Right atrium auricular region (tissue), 2 donors: ENCODE data around the gene HDHD3. TPM values are rescaled to one million over a fixed set of nuclear protein-coding genes. Genes with fewer than 3 reads are reported as not detected.

ENCODE experiments used
- DNase-seq: peaks from one replicate; pipeline ENCODE4 v3.0.0-alpha.2; 2019; ENCODE audit warnings: low spot score
- H3K27ac ChIP-seq, 2 donors: fragments of 200-600 bp; sonication (generic); 1 replicate in 1 of 2; 2 replicates in 1 of 2; pipeline ENCODE4 v1.5.1; 2016 to 2019
- H3K27me3 ChIP-seq, 2 donors: fragments of 200-600 bp; sonication (generic); one replicate each; pipeline versions ENCODE4 v1.5.1 to v1.6.0; 2017 to 2019
- H3K36me3 ChIP-seq: fragments of 200-600 bp; sonication (generic); one replicate; pipeline ENCODE4 v1.5.1; 2016
- H3K4me1 ChIP-seq, 2 donors: fragments of 200-600 bp; sonication (generic); one replicate each; pipeline versions ENCODE4 v1.5.1 to v1.6.0; 2017 to 2019
- H3K4me3 ChIP-seq, 2 donors: fragments of 200-600 bp; sonication (generic); 1 replicate in 1 of 2; 2 replicates in 1 of 2; pipeline ENCODE4 v1.5.1; 2017 to 2019; ENCODE audit warnings: mild to moderate bottlenecking in 1 of 2, moderate library complexity in 1 of 2
- H3K9me3 ChIP-seq, 2 donors: fragments of 200-600 bp; sonication (generic); one replicate each; pipeline ENCODE4 v1.5.1; 2019
- total RNA-seq, 2 donors: library from RNA; depleted of rRNA; stranded (reverse); fragments of >200 nt; gene quantifications; one replicate each; pipeline ENCODE4 v1.1.0, GENCODE V29; 2016
- TF ChIP-seq, protein P1 (sequence below), 2 donors: fragments of 200-600 bp; sonication (generic); IDR thresholded peaks; one replicate each; pipeline ENCODE4 v1.5.1; 2019; ENCODE audit warnings: antibody characterized with exemption in 2 of 2

The HDHD3 gene
- total RNA-seq, 2 donors from 2014 or later = 20.0 to 25.6 TPM

DNA sequence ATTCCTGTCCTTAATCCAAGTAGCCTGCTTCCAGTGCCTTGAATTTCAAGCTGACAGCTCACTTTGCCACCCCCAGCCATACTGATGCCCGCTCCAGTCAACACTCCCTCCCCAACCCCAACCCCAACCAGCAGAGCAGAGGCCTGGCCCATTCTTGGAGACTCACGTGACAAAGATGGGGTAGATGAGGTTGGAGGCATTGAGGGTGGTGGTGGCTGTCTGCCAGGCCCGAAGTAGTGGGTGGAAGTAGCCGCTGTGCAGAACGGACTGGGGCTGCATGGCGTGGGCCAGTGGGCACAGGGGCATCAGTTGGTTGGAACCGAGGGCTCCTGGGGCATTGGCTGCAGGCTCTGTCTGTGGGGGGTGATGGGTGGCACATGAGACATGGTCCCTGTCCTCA, 16.5 kb upstream of the HDHD3 start:
- Histone ChIP-seq H3K4me3 (no peak overlapping the region), H3K27me3 (no peaks in the 10 kb centered on the region), H3K36me3 (peaks cover 38% of the 10 kb centered on the region), H3K27ac (no peak overlapping the region), H3K9me3 (no peaks in the 10 kb centered on the region), H3K4me1 (peaks cover 0 to 2% of the 10 kb centered on the region in 2 donors)
- TF ChIP-seq, protein P1, sequence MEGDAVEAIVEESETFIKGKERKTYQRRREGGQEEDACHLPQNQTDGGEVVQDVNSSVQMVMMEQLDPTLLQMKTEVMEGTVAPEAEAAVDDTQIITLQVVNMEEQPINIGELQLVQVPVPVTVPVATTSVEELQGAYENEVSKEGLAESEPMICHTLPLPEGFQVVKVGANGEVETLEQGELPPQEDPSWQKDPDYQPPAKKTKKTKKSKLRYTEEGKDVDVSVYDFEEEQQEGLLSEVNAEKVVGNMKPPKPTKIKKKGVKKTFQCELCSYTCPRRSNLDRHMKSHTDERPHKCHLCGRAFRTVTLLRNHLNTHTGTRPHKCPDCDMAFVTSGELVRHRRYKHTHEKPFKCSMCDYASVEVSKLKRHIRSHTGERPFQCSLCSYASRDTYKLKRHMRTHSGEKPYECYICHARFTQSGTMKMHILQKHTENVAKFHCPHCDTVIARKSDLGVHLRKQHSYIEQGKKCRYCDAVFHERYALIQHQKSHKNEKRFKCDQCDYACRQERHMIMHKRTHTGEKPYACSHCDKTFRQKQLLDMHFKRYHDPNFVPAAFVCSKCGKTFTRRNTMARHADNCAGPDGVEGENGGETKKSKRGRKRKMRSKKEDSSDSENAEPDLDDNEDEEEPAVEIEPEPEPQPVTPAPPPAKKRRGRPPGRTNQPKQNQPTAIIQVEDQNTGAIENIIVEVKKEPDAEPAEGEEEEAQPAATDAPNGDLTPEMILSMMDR (IDR thresholded peaks at IDR 0.05) = no peak
- no peak for DNase-seq

GRCh38 chr9:113391917-113392316, 15.1 kb upstream of the HDHD3 start:
- Histone ChIP-seq H3K36me3 (peaks cover 50% of the 10 kb centered on the region), H3K27me3 (no peaks in the 10 kb centered on the region)

GRCh38 chr9:113390192-113390960, 13.6 kb upstream of the HDHD3 start:
- no peaks in the 10 kb centered on the region for H3K9me3 ChIP-seq
- no peak overlapping the region for H3K27ac ChIP-seq
- H3K36me3 ChIP-seq = peaks cover 51% of the 10 kb centered on the region
- no peak for DNase-seq
- no peak overlapping the region for H3K4me3 ChIP-seq
- TF ChIP-seq, protein P1 (IDR thresholded peaks at IDR 0.05) = no peak
- H3K27me3 ChIP-seq = no peaks in the 10 kb centered on the region
- H3K4me1 ChIP-seq = no peaks in the 10 kb centered on the region

More at GRCh38 chr9:113391917-113392316, 15.1 kb upstream of the HDHD3 start:
- H3K27ac ChIP-seq = no peak overlapping the region
- no peak for DNase-seq
- no peak overlapping the region for H3K4me3 ChIP-seq
- H3K4me1 ChIP-seq = no peaks in the 10 kb centered on the region
- H3K9me3 ChIP-seq = no peaks in the 10 kb centered on the region
- TF ChIP-seq, protein P1 (IDR thresholded peaks at IDR 0.05) = no peak

DNA sequence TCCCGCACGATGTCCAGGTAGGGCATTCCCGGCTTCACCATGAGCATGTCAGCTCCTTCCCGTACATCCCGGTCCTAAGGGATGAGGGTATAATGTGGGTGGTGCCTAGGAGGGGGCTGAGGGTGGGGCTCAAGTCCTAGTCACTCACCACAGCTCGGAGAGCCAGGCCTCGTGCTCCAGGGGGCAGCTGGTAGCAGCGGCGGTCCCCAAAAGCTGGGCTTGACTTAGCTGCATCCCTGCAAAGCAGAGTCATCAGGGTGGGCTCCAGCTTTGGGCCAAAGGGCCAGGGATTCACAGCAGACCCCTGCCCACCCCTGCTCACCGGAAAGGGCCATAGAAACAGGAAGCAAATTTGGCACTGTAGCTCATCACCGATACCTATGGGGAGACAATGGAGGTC, 12.7 kb upstream of the HDHD3 start:
- no peak overlapping the region for H3K27ac ChIP-seq
- no peaks in the 10 kb centered on the region for H3K9me3 ChIP-seq
- peaks cover 51% of the 10 kb centered on the region for H3K36me3 ChIP-seq
- H3K27me3 ChIP-seq = no peaks in the 10 kb centered on the region
- TF ChIP-seq, protein P1 (IDR thresholded peaks at IDR 0.05) = no peak
- H3K4me1 ChIP-seq = no peaks in the 10 kb centered on the region
- H3K4me3 ChIP-seq = no peak overlapping the region
- DNase-seq = no peak

- H3K9me3 ChIP-seq = no peaks in the 10 kb centered on the region
- no peak for DNase-seq
- no peak overlapping the region for H3K27ac ChIP-seq
- H3K4me3 ChIP-seq = no peak overlapping the region
- TF ChIP-seq, protein P1 (IDR thresholded peaks at IDR 0.05) = no peak
- no peaks in the 10 kb centered on the region for H3K27me3 ChIP-seq
- H3K4me1 ChIP-seq = no peaks in the 10 kb centered on the region
- H3K36me3 ChIP-seq = peaks cover 51% of the 10 kb centered on the region
Observed at GRCh38 chr9:113388833-113389232, 12.0 kb upstream of the HDHD3 start.
